ENCODE results near the gene UCK2.
A peak's percentile ranks its signal among the peaks of the same experiment; 100 is the strongest.

Gene UCK2

DNA sequence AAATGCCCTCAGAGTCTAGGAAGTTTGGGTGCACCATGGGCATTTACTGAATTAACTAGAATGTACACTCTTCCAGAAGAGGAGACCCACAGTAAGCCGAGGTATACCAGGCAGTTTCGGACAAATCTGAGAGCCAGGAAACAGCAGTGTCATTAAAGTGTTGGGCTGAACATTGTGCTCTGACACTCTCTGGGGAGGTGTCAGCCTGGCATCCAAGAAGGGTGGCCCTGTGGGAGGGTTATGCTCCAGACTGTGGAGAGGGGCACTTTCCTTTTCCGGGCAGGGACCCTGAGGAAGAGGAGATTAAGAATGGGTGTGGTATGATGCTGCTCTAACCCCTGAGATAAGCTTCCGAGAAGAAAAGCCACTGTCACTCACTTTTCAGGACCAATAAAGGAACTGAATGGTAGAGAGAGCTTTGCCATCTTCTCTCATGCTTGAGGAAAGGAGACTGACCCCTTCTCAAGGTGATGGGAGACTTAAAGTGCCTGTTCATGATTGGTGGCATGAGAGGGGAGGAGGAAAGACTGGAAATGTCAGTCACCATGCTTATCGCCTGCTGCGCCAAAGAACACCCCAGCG lies 98.2 kb downstream of the UCK2 start:
- H3K9ac ChIP-seq (ENCODE audit: low read length), result no peak overlapping the region
- H2BK120ac ChIP-seq (ENCODE audit: low read depth, low read length), result no peak overlapping the region
- H3K27me3 ChIP-seq (ENCODE audit: insufficient read depth, low read length, poor library complexity), result no peaks in the 10 kb centered on the region
- no CpG with 5 or more reads among the region's 7 CpGs for WGBS (ENCODE audit: extremely low coverage, insufficient coverage, low lambda C conversion rate)
- H3K36me3 ChIP-seq (ENCODE audit: control insufficient read depth, insufficient read depth, low read length), result no peaks in the 10 kb centered on the region
- H3K4me1 ChIP-seq (ENCODE audit: control insufficient read depth, low read depth, low read length), result no peaks in the 10 kb centered on the region
- H3K79me1 ChIP-seq (ENCODE audit: low read length), result no peaks in the 10 kb centered on the region
- no peak overlapping the region for H3K23ac ChIP-seq (ENCODE audit: low read length)
- H3K18ac ChIP-seq (ENCODE audit: low read length), result no peak overlapping the region
- no peaks in the 10 kb centered on the region for H3K79me2 ChIP-seq (ENCODE audit: control insufficient read depth, insufficient read depth, low read length)
- no peak overlapping the region for H4K5ac ChIP-seq (ENCODE audit: low read length)
- no peak overlapping the region for H3K4me2 ChIP-seq (ENCODE audit: low read length)
- no peak overlapping the region for H3K56ac ChIP-seq (ENCODE audit: low read length)
- H2AK5ac ChIP-seq (ENCODE audit: low read length), result no peak overlapping the region
- no peak overlapping the region for H4K8ac ChIP-seq (ENCODE audit: low read depth, low read length)
- H2BK15ac ChIP-seq (replicated peaks; ENCODE audit: low read depth), result no peak overlapping the region
- no peak overlapping the region for H3K27ac ChIP-seq (ENCODE audit: low read depth, low read length)
- H3K4me3 ChIP-seq (ENCODE audit: low read length), result no peak overlapping the region
- no peak overlapping the region for H3K4ac ChIP-seq (ENCODE audit: low read depth, low read length)
- no peak overlapping the region for H2BK5ac ChIP-seq (ENCODE audit: low read length)
- no peak for DNase-seq

DNA sequence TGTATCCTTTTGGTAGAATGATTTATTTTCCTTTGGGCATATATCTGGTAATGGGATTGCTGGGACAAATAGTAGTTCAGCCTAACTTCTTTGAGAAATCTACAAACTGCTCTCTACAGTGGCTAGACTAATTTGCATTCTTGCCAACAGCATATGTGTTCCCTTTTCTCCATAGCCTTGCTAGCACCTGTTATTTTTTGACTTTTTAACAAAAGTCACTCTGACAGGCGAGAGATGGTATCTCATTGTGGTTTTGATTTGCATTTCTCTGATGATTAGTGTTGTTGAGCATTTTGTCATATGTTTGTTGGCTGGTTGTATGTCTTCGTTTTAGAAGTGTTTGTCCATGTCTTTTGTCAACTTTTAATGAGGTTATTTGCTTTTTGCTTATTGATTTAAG lies 99.8 kb downstream of the UCK2 start:
- Histone ChIP-seq H3K4me2 (ENCODE audit: low read length) (no peak overlapping the region), H3K79me2 (ENCODE audit: control insufficient read depth, insufficient read depth, low read length) (no peaks in the 10 kb centered on the region), H4K8ac (ENCODE audit: low read depth, low read length) (no peak overlapping the region), H3K36me3 (ENCODE audit: control insufficient read depth, insufficient read depth, low read length) (no peaks in the 10 kb centered on the region), H2BK15ac (replicated peaks; ENCODE audit: low read depth) (no peak overlapping the region), H3K56ac (ENCODE audit: low read length) (no peak overlapping the region), H3K23ac (ENCODE audit: low read length) (no peak overlapping the region), H3K4me3 (ENCODE audit: low read length) (no peak overlapping the region), H3K18ac (ENCODE audit: low read length) (no peak overlapping the region), H3K79me1 (ENCODE audit: low read length) (no peaks in the 10 kb centered on the region), H3K4me1 (ENCODE audit: control insufficient read depth, low read depth, low read length) (no peaks in the 10 kb centered on the region), H2AK5ac (ENCODE audit: low read length) (no peak overlapping the region), H2BK5ac (ENCODE audit: low read length) (no peak overlapping the region), H3K27me3 (ENCODE audit: insufficient read depth, low read length, poor library complexity) (no peaks in the 10 kb centered on the region), H4K5ac (ENCODE audit: low read length) (no peak overlapping the region), H3K9ac (ENCODE audit: low read length) (no peak overlapping the region), H3K27ac (ENCODE audit: low read depth, low read length) (no peak overlapping the region), H2BK120ac (ENCODE audit: low read depth, low read length) (no peak overlapping the region), H3K4ac (ENCODE audit: low read depth, low read length) (no peak overlapping the region)
- no peak for DNase-seq
- WGBS (ENCODE audit: extremely low coverage, insufficient coverage, low lambda C conversion rate), result no CpG with 5 or more reads among the region's 2 CpGs

DNA sequence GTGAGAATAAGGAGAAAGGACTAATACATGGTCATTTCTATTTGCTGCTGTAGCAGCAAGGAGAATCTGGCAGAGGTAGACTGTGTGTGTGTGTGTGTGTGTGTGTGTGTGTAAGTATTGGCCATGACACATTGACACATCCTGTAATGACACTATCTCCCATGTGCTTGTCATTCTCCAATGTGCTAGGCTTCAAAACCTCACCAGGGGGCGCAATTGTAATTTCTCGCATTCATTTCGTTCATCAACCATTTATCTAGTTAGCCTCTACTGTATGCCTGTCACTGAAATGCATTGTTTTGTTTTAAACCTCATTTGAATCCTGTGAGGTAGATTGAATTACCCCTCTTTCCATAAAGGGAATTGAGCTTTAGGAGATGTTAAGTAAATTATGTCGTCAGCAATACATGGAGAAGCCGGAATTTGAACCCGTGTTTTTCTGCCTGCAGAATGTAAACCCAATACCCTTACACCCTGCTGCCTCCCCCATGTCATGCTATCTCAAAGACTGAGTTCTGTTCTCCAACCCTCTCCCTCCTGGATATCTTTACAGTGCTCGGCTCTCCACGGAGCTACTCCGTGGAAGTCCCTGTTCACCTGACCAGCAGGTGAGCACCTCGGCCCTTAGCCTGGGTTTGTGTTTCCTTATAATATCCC lies 100.8 kb downstream of the UCK2 start:
- H3K18ac ChIP-seq (ENCODE audit: low read length), result no peak overlapping the region
- H3K4me1 ChIP-seq (ENCODE audit: control insufficient read depth, low read depth, low read length), result no peaks in the 10 kb centered on the region
- no peaks in the 10 kb centered on the region for H3K79me2 ChIP-seq (ENCODE audit: control insufficient read depth, insufficient read depth, low read length)
- no peak overlapping the region for H2AK5ac ChIP-seq (ENCODE audit: low read length)
- DNase-seq, result peak; percentile 69
- no peak overlapping the region for H3K4me2 ChIP-seq (ENCODE audit: low read length)
- no peak overlapping the region for H3K23ac ChIP-seq (ENCODE audit: low read length)
- H3K4ac ChIP-seq (ENCODE audit: low read depth, low read length), result no peak overlapping the region
- no peak overlapping the region for H4K5ac ChIP-seq (ENCODE audit: low read length)
- H3K36me3 ChIP-seq (ENCODE audit: control insufficient read depth, insufficient read depth, low read length), result no peaks in the 10 kb centered on the region
- H4K8ac ChIP-seq (ENCODE audit: low read depth, low read length), result no peak overlapping the region
- H3K27ac ChIP-seq (ENCODE audit: low read depth, low read length), result no peak overlapping the region
- H3K79me1 ChIP-seq (ENCODE audit: low read length), result no peaks in the 10 kb centered on the region
- no peak overlapping the region for H3K56ac ChIP-seq (ENCODE audit: low read length)
- H3K27me3 ChIP-seq (ENCODE audit: insufficient read depth, low read length, poor library complexity), result no peaks in the 10 kb centered on the region
- H2BK5ac ChIP-seq (ENCODE audit: low read length), result no peak overlapping the region
- WGBS (ENCODE audit: extremely low coverage, insufficient coverage, low lambda C conversion rate), result no CpG with 5 or more reads among the region's 10 CpGs
- H3K4me3 ChIP-seq (ENCODE audit: low read length), result no peak overlapping the region
- H3K9ac ChIP-seq (ENCODE audit: low read length), result no peak overlapping the region
- H2BK120ac ChIP-seq (ENCODE audit: low read depth, low read length), result no peak overlapping the region
- no peak overlapping the region for H2BK15ac ChIP-seq (replicated peaks; ENCODE audit: low read depth)

DNA sequence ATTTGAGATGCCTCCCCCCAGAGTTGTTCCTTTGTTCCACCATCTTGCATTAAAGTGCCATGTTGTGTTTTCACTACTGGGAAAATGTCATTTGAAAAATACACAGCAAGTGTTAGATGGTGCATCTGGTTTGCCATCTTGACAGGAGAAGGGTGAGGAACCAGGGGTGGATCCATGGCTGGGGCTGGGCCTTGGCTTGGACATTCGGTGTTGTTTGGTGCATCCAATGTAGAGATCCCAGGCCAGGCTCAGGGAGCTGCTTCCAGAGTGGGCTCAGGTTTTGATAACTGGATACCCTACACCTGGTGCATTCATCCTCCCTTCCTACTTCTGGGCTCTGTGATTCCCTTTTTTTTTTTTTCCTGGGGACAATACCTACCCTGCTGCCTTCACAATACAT lies 103.5 kb downstream of the UCK2 start:
- WGBS (ENCODE audit: extremely low coverage, insufficient coverage, low lambda C conversion rate), result no CpG with 5 or more reads among the region's 1 CpG
- DNase-seq, result no peak

DNA sequence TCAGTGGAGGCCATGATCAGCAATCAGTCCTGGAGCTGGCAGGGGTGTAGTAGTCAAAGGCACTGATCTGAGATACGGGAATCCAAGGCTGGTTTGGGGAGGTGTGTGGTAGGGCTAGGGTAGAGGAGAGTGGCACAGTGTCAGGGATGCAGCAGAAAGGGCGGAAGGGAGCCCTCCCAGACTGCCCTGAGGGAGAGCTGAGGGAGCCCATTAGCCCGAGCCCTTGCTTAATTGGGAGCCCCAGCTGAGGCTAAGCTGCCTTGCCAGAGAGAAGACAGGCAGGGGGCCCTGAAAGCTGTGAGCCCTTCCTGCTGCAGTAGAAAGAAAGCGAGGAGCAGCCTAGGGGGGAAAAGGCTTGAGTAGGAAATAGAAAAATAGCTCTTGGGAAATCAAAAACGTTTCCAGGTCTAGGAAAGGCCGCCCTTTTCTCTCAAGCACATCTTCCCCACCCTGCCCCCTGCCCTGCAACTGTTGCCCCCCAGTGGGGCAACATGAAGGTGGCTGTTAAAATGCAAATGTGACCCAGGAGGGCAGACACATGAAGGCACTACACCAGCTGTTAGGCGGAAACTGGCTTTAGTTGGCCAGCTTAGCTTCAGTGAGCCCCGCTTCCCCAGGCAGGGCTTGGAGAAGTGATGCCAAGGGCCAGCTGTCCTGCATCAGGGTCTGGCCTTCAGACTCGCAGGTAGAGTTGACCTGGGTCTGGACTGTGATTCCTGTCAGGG lies 106.2 kb downstream of the UCK2 start:
- no CpG with 5 or more reads among the region's 9 CpGs for WGBS (ENCODE audit: extremely low coverage, insufficient coverage, low lambda C conversion rate)
- no peak overlapping the region for H3K4me2 ChIP-seq (ENCODE audit: low read length)
- no peak overlapping the region for H3K27ac ChIP-seq (ENCODE audit: low read depth, low read length)
- H3K9ac ChIP-seq (ENCODE audit: low read length), result no peak overlapping the region
- H3K79me2 ChIP-seq (ENCODE audit: control insufficient read depth, insufficient read depth, low read length), result no peaks in the 10 kb centered on the region
- H3K4me3 ChIP-seq (ENCODE audit: low read length), result no peak overlapping the region
- no peaks in the 10 kb centered on the region for H3K27me3 ChIP-seq (ENCODE audit: insufficient read depth, low read length, poor library complexity)
- H2BK5ac ChIP-seq (ENCODE audit: low read length), result no peak overlapping the region
- no peak overlapping the region for H3K23ac ChIP-seq (ENCODE audit: low read length)
- no peak overlapping the region for H3K18ac ChIP-seq (ENCODE audit: low read length)
- H3K4me1 ChIP-seq (ENCODE audit: control insufficient read depth, low read depth, low read length), result peaks cover 2% of the 10 kb centered on the region
- H4K8ac ChIP-seq (ENCODE audit: low read depth, low read length), result no peak overlapping the region
- H3K79me1 ChIP-seq (ENCODE audit: low read length), result no peaks in the 10 kb centered on the region
- no peak for DNase-seq
- no peak overlapping the region for H3K4ac ChIP-seq (ENCODE audit: low read depth, low read length)
- no peak overlapping the region for H3K56ac ChIP-seq (ENCODE audit: low read length)
- H2BK15ac ChIP-seq (replicated peaks; ENCODE audit: low read depth), result no peak overlapping the region
- no peak overlapping the region for H4K5ac ChIP-seq (ENCODE audit: low read length)
- no peaks in the 10 kb centered on the region for H3K36me3 ChIP-seq (ENCODE audit: control insufficient read depth, insufficient read depth, low read length)
- H2AK5ac ChIP-seq (ENCODE audit: low read length), result no peak overlapping the region
- H2BK120ac ChIP-seq (ENCODE audit: low read depth, low read length), result no peak overlapping the region

More for the DNA sequence above, 103.5 kb downstream of the UCK2 start:
- H2AK5ac ChIP-seq (ENCODE audit: low read length), result no peak overlapping the region
- no peak overlapping the region for H3K4me3 ChIP-seq (ENCODE audit: low read length)
- no peak overlapping the region for H3K4ac ChIP-seq (ENCODE audit: low read depth, low read length)
- H3K27ac ChIP-seq (ENCODE audit: low read depth, low read length), result no peak overlapping the region
- H3K56ac ChIP-seq (ENCODE audit: low read length), result no peak overlapping the region
- no peaks in the 10 kb centered on the region for H3K79me1 ChIP-seq (ENCODE audit: low read length)
- no peak overlapping the region for H2BK15ac ChIP-seq (replicated peaks; ENCODE audit: low read depth)
- H3K18ac ChIP-seq (ENCODE audit: low read length), result no peak overlapping the region
- no peaks in the 10 kb centered on the region for H3K79me2 ChIP-seq (ENCODE audit: control insufficient read depth, insufficient read depth, low read length)
- no peaks in the 10 kb centered on the region for H3K36me3 ChIP-seq (ENCODE audit: control insufficient read depth, insufficient read depth, low read length)
- H3K4me1 ChIP-seq (ENCODE audit: control insufficient read depth, low read depth, low read length), result peaks cover 2% of the 10 kb centered on the region
- no peak overlapping the region for H2BK120ac ChIP-seq (ENCODE audit: low read depth, low read length)
- H4K8ac ChIP-seq (ENCODE audit: low read depth, low read length), result no peak overlapping the region
- H3K23ac ChIP-seq (ENCODE audit: low read length), result no peak overlapping the region
- no peak overlapping the region for H2BK5ac ChIP-seq (ENCODE audit: low read length)
- no peak overlapping the region for H3K4me2 ChIP-seq (ENCODE audit: low read length)
- no peak overlapping the region for H4K5ac ChIP-seq (ENCODE audit: low read length)
- no peak overlapping the region for H3K9ac ChIP-seq (ENCODE audit: low read length)
- no peaks in the 10 kb centered on the region for H3K27me3 ChIP-seq (ENCODE audit: insufficient read depth, low read length, poor library complexity)
